ENCODE results near the gene STK38. TPM values are rescaled to one million over a fixed set of nuclear protein-coding genes. Genes with fewer than 3 reads are reported as not detected.

Gene STK38
- total RNA-seq, 1 experiment from 2014 or later: 20.1 TPM

- no peaks in the 10 kb centered on the region for H3K4me1 ChIP-seq (ENCODE audit: control insufficient read depth in 1 of 2, insufficient read depth in 2 of 2, low read length in 2 of 2)
- peaks cover under 1% of the 10 kb centered on the region; the same call in 1 of the 2 replicates for H4K20me1 ChIP-seq (ENCODE audit: insufficient read depth)
- no TSS peak for BruUV-seq (replicated peaks)
- ATAC-seq: no peak
- H3K9me3 ChIP-seq (ENCODE audit: control insufficient read depth in 1 of 2, insufficient read depth in 1 of 2, low read depth in 1 of 2, low read length in 2 of 2): no peaks in the 10 kb centered on the region
- H3K4me3 ChIP-seq (replicated peaks in 1 of 2; ENCODE audit: low read depth in 1 of 2, low read length in 2 of 2): no peak overlapping the region
- no peaks in the 10 kb centered on the region for H3K9me2 ChIP-seq (ENCODE audit: insufficient read depth)
- H2AFZ ChIP-seq (ENCODE audit: low read depth, low read length, poor library complexity, severe bottlenecking): no peak overlapping the region
- POLR2A ChIA-PET: no interaction called here
- H3K4me2 ChIP-seq (ENCODE audit: low read length): no peak overlapping the region
- RAD21 ChIA-PET (ENCODE audit: low non-redundant PET in 1 of 2, low total read pairs in 2 of 2, uncharacterized antibody in 2 of 2, unreplicated experiment in 2 of 2): no interaction called here
- peaks cover 14 to 29% of the 10 kb centered on the region in 2 experiments for H3K36me3 ChIP-seq (ENCODE audit: control insufficient read depth in 1 of 2, insufficient read depth in 2 of 2, low read length in 2 of 2)
- CTCF ChIA-PET: no interaction called here
- no peak for TF ChIP-seq YY1 (IDR thresholded peaks at IDR 0.05; ENCODE audit: extremely low read depth, insufficient replicate concordance, low read depth, low read length)
- no peak for TF ChIP-seq JUND (IDR thresholded peaks at IDR 0.05)
- no peak for TF ChIP-seq SRF (IDR thresholded peaks at IDR 0.05; ENCODE audit: low read depth)
- TF ChIP-seq POLR2AphosphoS5 (IDR thresholded peaks at IDR 0.05; ENCODE audit: low read depth, low read length): no peak
- no peak for TF ChIP-seq EZH2 (IDR thresholded peaks at IDR 0.05)
- no peak for TF ChIP-seq RAD21 (IDR thresholded peaks at IDR 0.05; ENCODE audit: low read depth)
- no peak for TF ChIP-seq ZFX (IDR thresholded peaks at IDR 0.05)
- no peak for TF ChIP-seq REST (IDR thresholded peaks at IDR 0.05; ENCODE audit: low read depth)
- TF ChIP-seq TCF7L2 (IDR thresholded peaks at IDR 0.05; ENCODE audit: borderline replicate concordance, extremely low read depth, insufficient read depth, insufficient read length): no peak
- TF ChIP-seq POLR2A (IDR thresholded peaks at IDR 0.05; ENCODE audit: borderline replicate concordance, extremely low read depth, insufficient read depth, insufficient read length): no peak
- no peak overlapping the region for H3K27ac ChIP-seq (ENCODE audit: low read depth, low read length)
- no peaks in the 10 kb centered on the region for H3K27me3 ChIP-seq (ENCODE audit: insufficient read depth, low read length)
- DNase-seq (ENCODE audit: low read depth, low spot score): no peak
- intact Hi-C loops (cut with micrococcal nuclease): no loop called here
- no peak overlapping the region for H3K9ac ChIP-seq (ENCODE audit: low read length)
- no peaks in the 10 kb centered on the region for H3K79me2 ChIP-seq (ENCODE audit: insufficient read depth, low read length)
Measured at GRCh38 chr6:36526066-36526465, 21.2 kb downstream of the STK38 start.

All from HCT116 (cell line).